RWPE2 (cell line): ENCODE data around the gene RLN3.

Experiments used
- ATAC-seq: fragments of 200-7000 bp; cut with Tn5 transposase; 3 replicates; pipeline ENCODE4 v1.9.1; 2021; ENCODE audit warnings: low read depth
- DNase-seq: peaks from one replicate; pipeline ENCODE4 v3.0.0-alpha.2; 2020; ENCODE audit warnings: low spot score
- H3K27ac ChIP-seq: fragments of 450-650 bp; 2 replicates; pipeline ENCODE4 v1.5.1; 2017; ENCODE audit warnings: mild to moderate bottlenecking; ENCODE audit not compliant: poor library complexity, severe bottlenecking
- H3K27me3 ChIP-seq: fragments of 250-450 bp; sonication (Bioruptor Pico); 2 replicates; pipeline ENCODE4 v1.5.1; 2021; ENCODE audit warnings: mild to moderate bottlenecking, moderate library complexity; ENCODE audit not compliant: insufficient read depth, poor library complexity, severe bottlenecking
- H3K36me3 ChIP-seq: fragments of 250-450 bp; sonication (Bioruptor Pico); 2 replicates; pipeline ENCODE4 v1.5.1; 2020; ENCODE audit warnings: low read depth, mild to moderate bottlenecking, moderate library complexity
- H3K4me1 ChIP-seq: fragments of 250-450 bp; sonication (Bioruptor Pico); 2 replicates; pipeline ENCODE4 v1.5.1; 2021; ENCODE audit warnings: mild to moderate bottlenecking, moderate library complexity; ENCODE audit not compliant: insufficient read depth, poor library complexity, severe bottlenecking
- H3K4me3 ChIP-seq: fragments of 250-450 bp; sonication (Bioruptor Pico); 2 replicates; pipeline ENCODE4 v1.5.1; 2021; ENCODE audit warnings: mild to moderate bottlenecking, moderate library complexity; ENCODE audit not compliant: severe bottlenecking
- H3K9me3 ChIP-seq: fragments of 250-450 bp; sonication (Bioruptor Pico); 2 replicates; pipeline ENCODE4 v1.5.1; 2021; ENCODE audit warnings: mild to moderate bottlenecking, moderate library complexity; ENCODE audit not compliant: severe bottlenecking
- TF ChIP-seq, protein P1 (sequence below): fragments of 450-650 bp; IDR thresholded peaks from one replicate; pipeline ENCODE4 v1.5.1; 2017; ENCODE audit warnings: mild to moderate bottlenecking, moderate library complexity; ENCODE audit not compliant: poor library complexity, severe bottlenecking

RLN3 gene

DNA sequence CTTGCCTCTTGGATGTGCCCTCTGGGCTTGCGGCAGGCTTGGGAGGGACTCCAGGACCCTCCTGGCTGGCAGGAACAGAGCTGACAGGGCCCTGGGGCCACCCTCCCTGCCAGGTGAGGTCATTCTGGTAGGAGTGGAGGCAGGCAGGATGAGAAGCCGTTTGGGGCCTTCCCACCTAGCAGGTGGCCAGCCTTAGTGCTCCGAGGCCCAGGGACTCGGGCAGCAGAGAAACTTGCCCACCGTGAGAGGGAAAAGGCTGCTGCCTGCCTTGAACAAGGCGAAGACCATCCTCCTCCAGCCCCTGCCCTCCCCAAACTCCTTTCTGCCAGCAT lies 30.4 kb upstream of the RLN3 start:
- Histone ChIP-seq H3K27ac (no peak overlapping the region), H3K4me3 (no peak overlapping the region), H3K9me3 (peaks cover 6% of the 10 kb centered on the region), H3K27me3 (no peaks in the 10 kb centered on the region), H3K4me1 (no peaks in the 10 kb centered on the region), H3K36me3 (peaks cover 21% of the 10 kb centered on the region)
- ATAC-seq (no peak), DNase-seq (no peak)
- TF ChIP-seq, protein P1, sequence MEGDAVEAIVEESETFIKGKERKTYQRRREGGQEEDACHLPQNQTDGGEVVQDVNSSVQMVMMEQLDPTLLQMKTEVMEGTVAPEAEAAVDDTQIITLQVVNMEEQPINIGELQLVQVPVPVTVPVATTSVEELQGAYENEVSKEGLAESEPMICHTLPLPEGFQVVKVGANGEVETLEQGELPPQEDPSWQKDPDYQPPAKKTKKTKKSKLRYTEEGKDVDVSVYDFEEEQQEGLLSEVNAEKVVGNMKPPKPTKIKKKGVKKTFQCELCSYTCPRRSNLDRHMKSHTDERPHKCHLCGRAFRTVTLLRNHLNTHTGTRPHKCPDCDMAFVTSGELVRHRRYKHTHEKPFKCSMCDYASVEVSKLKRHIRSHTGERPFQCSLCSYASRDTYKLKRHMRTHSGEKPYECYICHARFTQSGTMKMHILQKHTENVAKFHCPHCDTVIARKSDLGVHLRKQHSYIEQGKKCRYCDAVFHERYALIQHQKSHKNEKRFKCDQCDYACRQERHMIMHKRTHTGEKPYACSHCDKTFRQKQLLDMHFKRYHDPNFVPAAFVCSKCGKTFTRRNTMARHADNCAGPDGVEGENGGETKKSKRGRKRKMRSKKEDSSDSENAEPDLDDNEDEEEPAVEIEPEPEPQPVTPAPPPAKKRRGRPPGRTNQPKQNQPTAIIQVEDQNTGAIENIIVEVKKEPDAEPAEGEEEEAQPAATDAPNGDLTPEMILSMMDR, result no peak

DNA sequence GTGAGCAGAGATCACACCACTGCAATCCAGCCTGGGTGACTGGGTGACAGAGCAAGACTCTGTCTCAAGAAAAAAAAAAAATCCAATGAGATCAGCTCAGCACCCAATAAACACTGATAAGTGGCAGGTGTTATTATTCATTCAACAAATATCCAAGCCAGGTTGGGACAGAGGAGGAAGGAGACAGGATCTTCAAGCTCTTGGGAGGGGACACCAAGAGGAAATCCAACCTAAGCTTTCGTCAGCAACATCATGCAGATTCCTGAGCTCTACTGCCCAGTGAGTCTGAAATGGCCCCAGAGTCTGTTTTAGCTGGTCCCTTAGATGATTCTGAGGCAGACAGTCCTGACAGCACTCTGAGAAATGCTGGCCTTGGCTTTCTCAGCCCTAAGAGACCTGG lies 29.5 kb upstream of the RLN3 start:
- no peak overlapping the region for H3K4me3 ChIP-seq
- no peak overlapping the region for H3K27ac ChIP-seq
- DNase-seq, result no peak
- peaks cover 14% of the 10 kb centered on the region for H3K36me3 ChIP-seq
- TF ChIP-seq, protein P1, result no peak
- H3K27me3 ChIP-seq, result no peaks in the 10 kb centered on the region
- peaks cover 6% of the 10 kb centered on the region for H3K9me3 ChIP-seq
- no peak for ATAC-seq
- H3K4me1 ChIP-seq, result no peaks in the 10 kb centered on the region

DNA sequence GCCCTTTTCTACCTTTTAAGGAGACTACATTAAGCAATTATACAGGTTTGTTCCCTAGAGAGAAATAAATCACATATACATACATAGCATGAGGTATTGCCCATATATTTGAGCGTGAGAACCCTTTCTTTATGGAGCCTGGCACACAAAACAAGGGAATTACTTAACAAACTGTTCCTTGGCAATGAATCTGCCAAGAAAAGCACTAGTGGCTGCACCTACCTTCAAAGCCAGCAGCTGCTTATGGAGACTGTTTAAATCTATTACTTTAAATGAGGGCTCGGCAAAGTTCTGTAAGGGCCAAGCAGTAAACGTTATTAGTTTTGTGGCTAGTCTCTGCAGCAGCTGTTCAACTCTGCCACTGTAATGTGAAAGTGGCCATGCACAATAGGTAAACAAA lies 28.9 kb upstream of the RLN3 start:
- Histone ChIP-seq H3K27ac (no peak overlapping the region), H3K9me3 (peaks cover 6% of the 10 kb centered on the region), H3K27me3 (no peaks in the 10 kb centered on the region), H3K4me1 (no peaks in the 10 kb centered on the region), H3K36me3 (peaks cover 14% of the 10 kb centered on the region), H3K4me3 (no peak overlapping the region)
- TF ChIP-seq, protein P1, result no peak
- ATAC-seq (no peak), DNase-seq (no peak)

DNA sequence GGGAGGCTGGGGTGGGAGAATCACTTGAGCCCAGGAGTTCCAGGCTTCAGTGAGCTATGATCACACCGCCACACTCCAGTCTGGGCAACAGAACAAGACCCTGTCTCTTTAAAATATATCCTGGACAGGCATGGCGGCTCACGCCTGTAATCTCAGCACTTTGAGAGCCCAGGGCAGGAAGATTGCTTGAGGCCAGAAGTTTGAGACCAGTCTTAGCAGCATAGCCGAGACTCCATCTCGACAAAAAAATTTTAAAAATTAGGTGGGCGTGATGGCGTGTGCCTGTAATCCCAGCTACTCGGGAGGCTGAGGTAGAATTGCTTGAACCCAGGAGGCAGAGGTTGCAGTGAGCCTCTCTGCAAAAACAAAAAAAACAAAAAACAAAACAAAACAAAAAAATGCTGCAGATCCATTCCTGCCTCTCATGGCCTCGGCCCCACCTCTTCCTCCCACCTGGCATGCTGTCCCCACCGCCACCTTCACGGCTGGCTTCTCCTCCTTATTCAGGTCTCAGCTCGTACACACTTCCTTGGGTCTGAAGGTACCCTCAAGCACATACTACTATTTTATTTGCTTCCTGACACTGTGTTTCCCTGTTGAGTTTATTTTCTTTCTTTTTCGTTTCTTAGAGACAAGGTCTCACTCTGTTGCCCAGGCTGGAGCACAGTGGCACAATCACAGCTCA lies 27.1 kb upstream of the RLN3 start:
- peaks cover 5% of the 10 kb centered on the region for H3K4me1 ChIP-seq
- TF ChIP-seq, protein P1, result no peak
- no peaks in the 10 kb centered on the region for H3K27me3 ChIP-seq
- DNase-seq (no peak), ATAC-seq (no peak)
- H3K9me3 ChIP-seq, result peaks cover 6% of the 10 kb centered on the region
- no peak overlapping the region for H3K27ac ChIP-seq
- H3K36me3 ChIP-seq, result peaks cover 14% of the 10 kb centered on the region
- H3K4me3 ChIP-seq, result no peak overlapping the region

DNA sequence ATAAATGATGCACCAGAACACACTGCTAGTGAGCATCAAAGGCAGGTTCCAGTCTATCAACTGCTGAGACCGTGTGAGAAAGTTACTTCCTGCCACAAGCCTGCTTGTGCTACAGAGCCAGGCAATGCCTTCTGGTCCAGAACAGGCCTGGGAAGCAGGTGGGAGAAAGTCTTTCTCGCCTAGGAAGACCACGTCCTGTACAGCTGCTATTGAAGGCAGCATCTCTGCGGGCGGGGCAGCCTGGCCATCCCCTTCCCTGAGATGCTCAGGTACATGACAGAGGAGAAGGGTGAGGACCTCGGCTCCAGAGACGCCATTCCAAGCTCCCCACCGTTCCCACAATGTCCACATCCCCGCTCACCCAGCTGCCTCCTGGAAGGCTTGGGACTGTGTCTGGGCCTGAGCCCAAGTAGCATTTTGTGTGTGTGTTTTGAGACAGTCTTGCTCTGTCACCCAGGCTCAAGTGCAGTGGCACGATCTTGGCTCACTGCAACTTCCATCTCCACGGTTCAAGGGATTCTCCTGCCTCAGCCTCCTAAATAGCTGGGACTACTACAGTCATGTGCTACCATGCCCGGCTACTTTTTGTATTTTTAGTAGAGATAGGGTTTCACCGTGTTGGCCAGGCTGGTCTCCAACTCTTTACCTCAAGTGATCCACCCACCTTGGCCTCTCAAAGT lies 25.2 kb upstream of the RLN3 start:
- Histone ChIP-seq H3K4me3 (no peak overlapping the region), H3K4me1 (peaks cover 5% of the 10 kb centered on the region)

More for the DNA sequence above, 25.2 kb upstream of the RLN3 start:
- Histone ChIP-seq H3K36me3 (peaks cover 14% of the 10 kb centered on the region), H3K27me3 (no peaks in the 10 kb centered on the region), H3K27ac (no peak overlapping the region), H3K9me3 (peaks cover 6% of the 10 kb centered on the region)
- TF ChIP-seq, protein P1, result no peak
- no peak for ATAC-seq
- no peak for DNase-seq
